8988T (cell line): ENCODE measurements around the gene COPG1.

Source experiments
- DNase-seq: peaks from one replicate; pipeline ENCODE4 v3.0.0; 2011

The COPG1 gene

DNA sequence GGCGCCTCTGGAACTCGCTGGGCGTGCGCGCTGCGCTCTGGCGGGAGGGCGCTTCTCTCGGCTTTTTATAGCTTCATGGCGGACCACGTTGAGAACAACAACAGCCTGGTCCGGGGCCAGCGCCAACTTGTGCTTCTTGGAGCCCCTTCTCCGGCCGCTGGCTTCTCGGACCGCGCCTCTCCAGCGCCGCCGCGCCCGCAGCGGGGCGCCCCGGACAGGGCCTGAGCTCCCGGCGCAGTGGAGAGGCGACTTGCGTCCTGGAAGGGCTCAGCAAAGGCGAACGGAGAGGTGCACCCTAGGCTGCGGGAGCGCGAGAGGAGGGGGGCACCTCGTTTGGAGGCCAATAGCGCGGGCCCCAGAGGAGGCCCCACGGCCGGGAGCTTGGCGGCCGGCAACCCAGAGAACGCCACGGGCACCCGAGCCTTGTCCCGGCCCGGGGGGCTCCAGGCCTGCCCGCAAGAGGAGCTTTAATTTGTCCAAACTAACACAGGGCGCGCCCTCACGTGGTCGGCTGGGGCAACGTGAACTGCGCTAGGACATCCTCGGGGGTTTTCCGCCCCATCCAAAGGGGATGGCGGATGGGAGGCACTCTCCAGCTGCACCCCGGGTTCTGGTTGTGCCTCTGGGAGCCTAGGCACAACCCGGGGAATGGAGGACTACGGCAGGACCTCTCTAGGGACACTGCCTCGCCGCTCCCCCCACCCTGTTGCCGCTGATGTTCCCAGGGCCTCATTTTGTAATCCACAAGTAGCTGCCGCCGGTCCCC lies 67.0 kb downstream of the COPG1 start:
- DNase-seq: peak; percentile 96

DNA sequence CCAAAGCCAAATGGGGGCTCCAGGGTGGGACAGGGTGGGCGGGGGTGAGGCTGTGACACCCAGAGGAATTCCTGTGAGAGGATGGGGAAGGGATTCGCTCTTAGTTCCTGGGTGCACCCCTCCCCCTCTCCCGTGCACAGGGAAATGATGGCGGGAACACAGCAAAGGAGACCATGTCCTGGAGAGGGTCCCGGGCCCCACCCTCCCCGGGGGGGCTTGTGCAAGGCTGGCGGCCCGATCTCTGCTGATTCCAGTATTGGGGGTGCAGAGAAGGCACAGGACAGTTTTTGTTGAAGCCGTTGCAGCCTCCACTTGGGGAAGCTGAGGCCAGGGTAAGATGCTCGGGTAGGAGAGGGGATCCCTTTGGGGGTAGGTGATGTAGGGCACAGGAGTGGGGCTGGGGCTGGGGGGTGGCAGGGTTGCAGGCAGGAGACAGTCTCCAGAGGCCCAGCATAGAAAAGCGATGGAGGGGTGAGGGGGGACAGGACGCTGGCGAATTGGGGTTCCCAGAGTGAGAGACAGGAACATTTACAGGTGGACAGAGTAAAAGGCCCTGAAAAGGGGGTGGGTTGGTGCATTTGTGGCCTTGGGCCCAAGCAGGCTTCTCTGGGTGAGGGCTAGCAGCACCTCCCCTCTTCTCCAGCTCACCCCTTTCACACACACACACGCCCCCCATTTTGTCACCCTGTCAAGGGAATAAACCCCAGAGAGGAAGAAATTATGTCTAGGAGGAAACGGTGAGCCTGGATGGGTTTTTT lies 67.8 kb downstream of the COPG1 start:
- no peak for DNase-seq

- DNase-seq: no peak
Observed at GRCh38 chr3:129317848-129318247, 68.4 kb downstream of the COPG1 start.

DNA sequence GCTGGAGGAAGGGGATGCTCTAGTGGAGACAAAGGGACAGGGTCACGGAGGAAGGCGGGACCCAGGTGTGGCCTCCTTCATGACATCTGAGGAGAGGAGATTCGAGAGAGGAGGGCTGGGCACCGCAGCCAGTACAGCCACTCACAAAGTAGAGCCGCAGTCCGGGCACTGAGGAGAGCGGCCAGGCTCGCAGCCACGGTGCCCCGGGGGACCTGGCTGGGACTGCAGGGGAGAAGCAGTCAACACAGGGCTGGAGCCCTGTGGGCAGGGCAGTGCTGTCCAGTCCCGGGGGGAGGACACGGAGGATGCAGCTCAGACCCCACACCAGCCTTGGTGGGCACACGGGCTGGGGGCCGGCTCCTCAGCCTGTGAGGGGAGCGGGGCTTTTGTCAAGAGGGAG lies 69.5 kb downstream of the COPG1 start:
- peak; percentile 64 for DNase-seq

GRCh38 chr3:129320261-129320660 lies 70.9 kb downstream of the COPG1 start:
- DNase-seq: no peak

GRCh38 chr3:129320825-129321487 lies 71.5 kb downstream of the COPG1 start:
- no peak for DNase-seq

DNA sequence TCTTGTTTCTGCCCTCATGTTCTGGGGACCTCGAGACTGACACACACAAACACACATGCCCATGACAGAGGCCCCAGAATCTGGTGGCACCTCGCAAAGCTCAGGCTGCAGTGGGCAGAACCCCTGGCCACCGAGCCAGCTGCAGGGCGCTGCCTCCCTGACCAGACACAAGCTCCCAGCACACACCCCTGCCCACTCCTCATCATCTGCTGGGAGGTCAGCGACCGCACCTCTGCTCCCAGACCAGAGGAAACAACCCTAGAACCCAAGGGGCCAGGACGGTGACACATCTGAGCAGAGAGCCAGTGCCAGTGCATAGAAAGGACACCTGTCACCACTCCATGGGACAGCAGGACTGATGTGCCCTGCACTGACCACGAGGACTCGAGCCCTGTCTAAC lies 72.5 kb downstream of the COPG1 start:
- no peak for DNase-seq

- peak; percentile 74 for DNase-seq
Observed at GRCh38 chr3:129323651-129324294, 74.4 kb downstream of the COPG1 start.

GRCh38 chr3:129324855-129325254 lies 75.4 kb downstream of the COPG1 start:
- no peak for DNase-seq

DNA sequence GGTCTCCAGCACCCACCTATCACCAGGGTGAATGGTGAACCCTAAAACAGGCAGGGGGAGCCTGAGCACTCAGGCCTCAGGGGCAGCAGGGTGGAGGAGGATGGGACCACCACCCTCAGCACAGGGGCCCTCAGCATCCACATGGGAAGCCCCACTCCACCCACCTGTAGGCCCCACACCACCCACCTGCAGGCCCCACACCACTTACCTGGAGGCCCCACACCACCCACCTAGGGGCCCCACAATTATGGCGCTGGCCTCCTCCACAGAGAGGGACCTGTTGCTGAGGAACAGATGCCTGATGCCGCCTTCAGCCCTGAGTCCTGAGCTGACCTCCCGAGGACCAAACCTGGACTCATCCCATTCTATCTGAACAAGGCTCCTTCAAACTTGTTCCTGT lies 76.0 kb downstream of the COPG1 start:
- DNase-seq: no peak

- no peak for DNase-seq
Observed at GRCh38 chr3:129326138-129326537, 76.7 kb downstream of the COPG1 start.

- DNase-seq: no peak
Observed at GRCh38 chr3:129326595-129326994, 77.2 kb downstream of the COPG1 start.
